WTC11 (cell line): ENCODE measurements around the gene DCST2. TPM values are rescaled to one million over a fixed set of nuclear protein-coding genes. Genes with fewer than 3 reads are reported as not detected.

ENCODE experiments used
- ATAC-seq: fragments of 200-7000 bp; cut with Tn5 transposase; 2 replicates; pipeline ENCODE4 v1.10.0; 2021; ENCODE audit warnings: mild to moderate bottlenecking, moderate library complexity
- CTCF ChIA-PET: fragments of 300-600 bp; sonication (Branson Sonifier 250); formaldehyde crosslinking; loops from one replicate; lab custom pipeline; 2021; ENCODE audit warnings: antibody characterized with exemption; lab: Charles Lee
- POLR2A ChIA-PET: fragments of 350-600 bp; sonication (Branson Sonifier 250); formaldehyde crosslinking; loops from one replicate; lab custom pipeline; 2021; ENCODE audit warnings: antibody characterized with exemption; lab: Charles Lee
- DNase-seq: peaks from one replicate; pipeline ENCODE4 v3.0.0; 2021; ENCODE audit warnings: low spot score
- H3K27ac Mint-ChIP-seq: 2 replicates; pipeline ENCODE4 v1.8.0; 2021; ENCODE audit warnings: mixed read lengths
- H3K27me3 Mint-ChIP-seq: 2 replicates; pipeline ENCODE4 v1.8.0; 2021; ENCODE audit warnings: low read depth, mild to moderate bottlenecking, moderate library complexity, mixed read lengths
- H3K36me3 Mint-ChIP-seq: 2 replicates; pipeline ENCODE4 v1.8.0; 2021; ENCODE audit warnings: mixed read lengths
- H3K4me1 Mint-ChIP-seq: 2 replicates; pipeline ENCODE4 v1.8.0; 2022; ENCODE audit warnings: mixed read lengths
- H3K4me3 Mint-ChIP-seq: 2 replicates; pipeline ENCODE4 v1.8.0; 2021; ENCODE audit warnings: mild to moderate bottlenecking, moderate library complexity, mixed read lengths
- H3K9me3 Mint-ChIP-seq: 2 replicates; pipeline ENCODE4 v1.8.0; 2021; ENCODE audit warnings: mixed read lengths
- ESRRA ChIP-seq: sonication (generic); formaldehyde crosslinking; IDR thresholded peaks from 2 replicates; pipeline ENCODE4 v1.8.1; 2022; ENCODE audit warnings: mild to moderate bottlenecking, missing genetic modification reagents, borderline replicate concordance
- GRHL2 ChIP-seq: fragments of 250-450 bp; sonication (Bioruptor Pico); IDR thresholded peaks from 2 replicates; pipeline ENCODE4 v1.8.0; 2022; ENCODE audit warnings: mild to moderate bottlenecking, moderate library complexity; ENCODE audit not compliant: insufficient replicate concordance, severe bottlenecking
- HMGA2 ChIP-seq: fragments of 250-450 bp; sonication (Bioruptor Pico); IDR thresholded peaks from 2 replicates; pipeline ENCODE4 v1.4.0; 2021; ENCODE audit warnings: mild to moderate bottlenecking, moderate library complexity
- NFATC4 ChIP-seq: fragments of 250-450 bp; sonication (Bioruptor Pico); IDR thresholded peaks from 2 replicates; pipeline ENCODE4 v1.9.0; 2021; ENCODE audit warnings: mild to moderate bottlenecking
- NR3C1 ChIP-seq: sonication (generic); formaldehyde crosslinking; conservative IDR thresholded peaks from 2 replicates; pipeline ENCODE4 v1.8.1; 2023; ENCODE audit warnings: low read depth, mild to moderate bottlenecking, missing genetic modification reagents
- ZNF219 ChIP-seq: sonication (generic); formaldehyde crosslinking; IDR thresholded peaks from 2 replicates; pipeline ENCODE4 v1.8.0; 2023; ENCODE audit warnings: missing genetic modification reagents, mild to moderate bottlenecking, borderline replicate concordance
- ZNF263 ChIP-seq: sonication (generic); formaldehyde crosslinking; IDR thresholded peaks from 2 replicates; pipeline ENCODE4 v1.8.1; 2022; ENCODE audit warnings: low read depth, mild to moderate bottlenecking, moderate library complexity, missing genetic modification reagents
- ZNF317 ChIP-seq: sonication (generic); formaldehyde crosslinking; IDR thresholded peaks from 2 replicates; pipeline ENCODE4 v1.8.1; 2023; ENCODE audit warnings: low read depth, mild to moderate bottlenecking, moderate library complexity, missing genetic modification reagents, borderline replicate concordance
- total RNA-seq: library from RNA; stranded (reverse); gene quantifications from 3 replicates; pipeline ENCODE4 v1.2.3, GENCODE V29; 2021
- TF ChIP-seq, protein P1 (sequence below): sonication (generic); formaldehyde crosslinking; IDR thresholded peaks from 2 replicates; pipeline ENCODE4 v1.8.1; 2023; ENCODE audit warnings: mild to moderate bottlenecking, missing genetic modification reagents
- TF ChIP-seq, protein P2 (sequence below): sonication (generic); formaldehyde crosslinking; IDR thresholded peaks from 2 replicates; pipeline ENCODE4 v1.8.0; 2022; ENCODE audit warnings: missing genetic modification reagents
- TF ChIP-seq, protein P3 (sequence below): fragments of 200-600 bp; IDR thresholded peaks from 2 replicates; pipeline ENCODE4 v1.8.0; 2022; ENCODE audit warnings: antibody characterized with exemption
- TF ChIP-seq, protein P4 (sequence below): sonication (generic); formaldehyde crosslinking; IDR thresholded peaks from 2 replicates; pipeline ENCODE4 v1.8.1; 2023; ENCODE audit warnings: mild to moderate bottlenecking, missing genetic modification reagents
- TF ChIP-seq, protein P5 (sequence below): fragments of 250-450 bp; sonication (Bioruptor Pico); IDR thresholded peaks from 2 replicates; pipeline ENCODE4 v1.9.0; 2021; ENCODE audit warnings: mild to moderate bottlenecking
- TF ChIP-seq, protein P6 (sequence below): sonication (generic); formaldehyde crosslinking; IDR thresholded peaks from 2 replicates; pipeline ENCODE4 v1.8.1; 2022; ENCODE audit warnings: mild to moderate bottlenecking, missing genetic modification reagents, moderate library complexity, borderline replicate concordance

The DCST2 gene
- total RNA-seq, 1 experiment from 2014 or later, result 0.83 TPM

DNA sequence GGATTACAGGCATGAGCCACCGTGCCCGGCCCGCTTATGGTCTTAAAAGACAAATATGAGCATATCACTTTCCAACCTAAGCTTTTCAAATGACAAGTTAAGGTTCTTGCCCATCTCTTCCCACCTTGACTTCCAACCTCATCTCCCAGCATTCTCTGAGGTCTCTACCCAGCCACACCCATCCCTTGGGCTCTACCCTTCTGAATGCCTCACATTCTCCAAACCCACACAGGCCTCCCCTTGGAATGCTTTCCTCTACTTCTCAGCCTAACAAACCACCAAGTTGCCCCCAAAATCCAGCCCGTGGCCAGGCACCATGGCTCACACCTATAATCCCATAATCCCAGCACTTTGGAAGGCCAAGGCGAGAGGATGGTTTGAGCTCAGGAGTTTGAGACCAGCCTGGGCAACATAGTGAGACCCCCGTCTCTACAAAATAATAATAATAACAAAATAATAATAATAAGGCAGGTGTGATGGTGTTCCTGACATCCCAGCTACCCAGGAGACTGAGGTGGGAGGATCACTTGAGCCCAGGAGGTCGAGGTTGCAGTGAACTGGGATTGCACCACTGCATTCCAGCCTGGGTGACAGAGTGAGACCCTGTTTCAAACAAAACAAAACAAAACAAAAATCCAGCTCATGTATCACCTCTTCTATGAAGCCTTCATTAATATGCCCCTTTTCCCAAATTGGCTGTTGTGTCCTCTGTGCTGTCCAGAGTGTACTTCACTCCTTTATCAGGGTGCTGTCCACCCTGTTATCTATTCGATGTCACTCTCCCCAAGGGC, 11.2 kb downstream of the DCST2 start:
- Mint-ChIP-seq H3K36me3 (no peaks in the 10 kb centered on the region), H3K9me3 (no peaks in the 10 kb centered on the region), H3K4me1 (peaks cover 24% of the 10 kb centered on the region), H3K4me3 (no peak overlapping the region), H3K27ac (no peak overlapping the region), H3K27me3 (peaks cover 4% of the 10 kb centered on the region; the same call in 1 of the 2 replicates)
- no peak for TF ChIP-seq GRHL2 (CRISPR knock-in tag)
- TF ChIP-seq, protein P1, sequence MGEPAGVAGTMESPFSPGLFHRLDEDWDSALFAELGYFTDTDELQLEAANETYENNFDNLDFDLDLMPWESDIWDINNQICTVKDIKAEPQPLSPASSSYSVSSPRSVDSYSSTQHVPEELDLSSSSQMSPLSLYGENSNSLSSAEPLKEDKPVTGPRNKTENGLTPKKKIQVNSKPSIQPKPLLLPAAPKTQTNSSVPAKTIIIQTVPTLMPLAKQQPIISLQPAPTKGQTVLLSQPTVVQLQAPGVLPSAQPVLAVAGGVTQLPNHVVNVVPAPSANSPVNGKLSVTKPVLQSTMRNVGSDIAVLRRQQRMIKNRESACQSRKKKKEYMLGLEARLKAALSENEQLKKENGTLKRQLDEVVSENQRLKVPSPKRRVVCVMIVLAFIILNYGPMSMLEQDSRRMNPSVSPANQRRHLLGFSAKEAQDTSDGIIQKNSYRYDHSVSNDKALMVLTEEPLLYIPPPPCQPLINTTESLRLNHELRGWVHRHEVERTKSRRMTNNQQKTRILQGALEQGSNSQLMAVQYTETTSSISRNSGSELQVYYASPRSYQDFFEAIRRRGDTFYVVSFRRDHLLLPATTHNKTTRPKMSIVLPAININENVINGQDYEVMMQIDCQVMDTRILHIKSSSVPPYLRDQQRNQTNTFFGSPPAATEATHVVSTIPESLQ, result no peak
- DNase-seq (no peak), ATAC-seq (no peak)
- CTCF ChIA-PET, result interaction anchor here (0.8 to 3.6 kb wide), 10 partner anchors 23 to 151 kb away, joined by 3 to 17 read pairs (median 5); partner anchors contain the start of genes ADAM15, KRTCAP2, LENEP and SHC1
- POLR2A ChIA-PET, result interaction anchor here (0.7 kb wide), 1 partner anchor 21 kb away, joined by 3 read pairs; no protein-coding TSS in a partner anchor

DNA sequence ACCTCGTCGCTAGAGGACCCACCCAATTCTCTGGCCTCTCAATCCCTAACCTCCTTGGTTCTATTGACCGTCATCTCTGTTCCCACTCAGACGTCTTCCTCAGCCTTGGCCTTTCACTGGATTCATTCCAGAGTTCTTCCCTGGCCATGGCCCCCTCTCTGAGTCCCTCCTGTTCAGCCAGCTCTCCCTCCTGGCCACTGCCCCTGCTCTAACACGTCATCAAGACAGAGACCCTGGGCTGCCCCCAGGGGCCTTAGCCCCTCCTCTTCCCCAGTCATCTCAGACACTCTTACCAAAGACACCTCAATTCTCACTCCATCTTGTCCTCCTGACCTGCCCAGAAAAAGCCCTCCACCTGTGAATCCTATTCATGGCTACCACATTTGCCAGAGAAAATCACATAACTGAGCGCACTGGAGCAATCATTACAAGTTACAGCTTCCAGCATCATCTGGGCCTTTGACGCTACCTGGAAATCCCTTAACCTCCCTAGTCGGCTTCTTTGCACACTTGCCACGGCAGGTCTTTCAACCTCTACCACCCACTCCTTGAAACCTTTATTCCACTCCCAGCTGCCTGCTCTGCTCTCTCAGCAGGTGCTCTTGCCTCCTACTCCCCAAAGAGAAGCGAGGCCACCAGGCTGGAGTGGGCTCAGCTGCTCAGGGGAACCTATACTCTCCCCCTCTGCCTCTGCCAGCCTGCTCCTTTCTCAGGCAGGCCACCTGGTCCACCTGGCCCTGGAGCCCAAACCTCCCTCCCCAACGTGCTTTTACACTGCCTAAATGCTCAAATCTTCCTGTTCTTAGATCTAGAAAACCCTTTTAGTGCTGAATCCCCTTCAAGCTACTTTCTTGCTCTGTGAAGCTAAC, 14.0 kb downstream of the DCST2 start:
- DNase-seq (no peak), ATAC-seq (no peak)
- H3K9me3 Mint-ChIP-seq, result no peaks in the 10 kb centered on the region
- ChIA-PET POLR2A (interaction anchor here (1.6 kb wide), 1 partner anchor 25 kb away, joined by 3 read pairs; no protein-coding TSS in a partner anchor), CTCF (interaction anchor here (1.2 to 4.9 kb wide), 12 partner anchors 13 to 72 kb away, joined by 3 to 49 read pairs (median 10); partner anchors contain the start of genes ADAM15, SHC1 and ZBTB7B)
- H3K27ac Mint-ChIP-seq, result no peak overlapping the region
- H3K4me3 Mint-ChIP-seq, result no peak overlapping the region
- peaks cover 3% of the 10 kb centered on the region; the same call in 1 of the 2 replicates for H3K36me3 Mint-ChIP-seq
- peaks cover 32% of the 10 kb centered on the region for H3K4me1 Mint-ChIP-seq
- no peak for TF ChIP-seq ESRRA (CRISPR knock-in tag)
- no peak for TF ChIP-seq ZNF317 (CRISPR knock-in tag)
- TF ChIP-seq NFATC4 (CRISPR knock-in tag), result no peak
- TF ChIP-seq, protein P2, sequence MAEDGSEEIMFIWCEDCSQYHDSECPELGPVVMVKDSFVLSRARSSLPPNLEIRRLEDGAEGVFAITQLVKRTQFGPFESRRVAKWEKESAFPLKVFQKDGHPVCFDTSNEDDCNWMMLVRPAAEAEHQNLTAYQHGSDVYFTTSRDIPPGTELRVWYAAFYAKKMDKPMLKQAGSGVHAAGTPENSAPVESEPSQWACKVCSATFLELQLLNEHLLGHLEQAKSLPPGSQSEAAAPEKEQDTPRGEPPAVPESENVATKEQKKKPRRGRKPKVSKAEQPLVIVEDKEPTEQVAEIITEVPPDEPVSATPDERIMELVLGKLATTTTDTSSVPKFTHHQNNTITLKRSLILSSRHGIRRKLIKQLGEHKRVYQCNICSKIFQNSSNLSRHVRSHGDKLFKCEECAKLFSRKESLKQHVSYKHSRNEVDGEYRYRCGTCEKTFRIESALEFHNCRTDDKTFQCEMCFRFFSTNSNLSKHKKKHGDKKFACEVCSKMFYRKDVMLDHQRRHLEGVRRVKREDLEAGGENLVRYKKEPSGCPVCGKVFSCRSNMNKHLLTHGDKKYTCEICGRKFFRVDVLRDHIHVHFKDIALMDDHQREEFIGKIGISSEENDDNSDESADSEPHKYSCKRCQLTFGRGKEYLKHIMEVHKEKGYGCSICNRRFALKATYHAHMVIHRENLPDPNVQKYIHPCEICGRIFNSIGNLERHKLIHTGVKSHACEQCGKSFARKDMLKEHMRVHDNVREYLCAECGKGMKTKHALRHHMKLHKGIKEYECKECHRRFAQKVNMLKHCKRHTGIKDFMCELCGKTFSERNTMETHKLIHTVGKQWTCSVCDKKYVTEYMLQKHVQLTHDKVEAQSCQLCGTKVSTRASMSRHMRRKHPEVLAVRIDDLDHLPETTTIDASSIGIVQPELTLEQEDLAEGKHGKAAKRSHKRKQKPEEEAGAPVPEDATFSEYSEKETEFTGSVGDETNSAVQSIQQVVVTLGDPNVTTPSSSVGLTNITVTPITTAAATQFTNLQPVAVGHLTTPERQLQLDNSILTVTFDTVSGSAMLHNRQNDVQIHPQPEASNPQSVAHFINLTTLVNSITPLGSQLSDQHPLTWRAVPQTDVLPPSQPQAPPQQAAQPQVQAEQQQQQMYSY, result no peak
- TF ChIP-seq, protein P3, sequence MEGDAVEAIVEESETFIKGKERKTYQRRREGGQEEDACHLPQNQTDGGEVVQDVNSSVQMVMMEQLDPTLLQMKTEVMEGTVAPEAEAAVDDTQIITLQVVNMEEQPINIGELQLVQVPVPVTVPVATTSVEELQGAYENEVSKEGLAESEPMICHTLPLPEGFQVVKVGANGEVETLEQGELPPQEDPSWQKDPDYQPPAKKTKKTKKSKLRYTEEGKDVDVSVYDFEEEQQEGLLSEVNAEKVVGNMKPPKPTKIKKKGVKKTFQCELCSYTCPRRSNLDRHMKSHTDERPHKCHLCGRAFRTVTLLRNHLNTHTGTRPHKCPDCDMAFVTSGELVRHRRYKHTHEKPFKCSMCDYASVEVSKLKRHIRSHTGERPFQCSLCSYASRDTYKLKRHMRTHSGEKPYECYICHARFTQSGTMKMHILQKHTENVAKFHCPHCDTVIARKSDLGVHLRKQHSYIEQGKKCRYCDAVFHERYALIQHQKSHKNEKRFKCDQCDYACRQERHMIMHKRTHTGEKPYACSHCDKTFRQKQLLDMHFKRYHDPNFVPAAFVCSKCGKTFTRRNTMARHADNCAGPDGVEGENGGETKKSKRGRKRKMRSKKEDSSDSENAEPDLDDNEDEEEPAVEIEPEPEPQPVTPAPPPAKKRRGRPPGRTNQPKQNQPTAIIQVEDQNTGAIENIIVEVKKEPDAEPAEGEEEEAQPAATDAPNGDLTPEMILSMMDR, result no peak
- TF ChIP-seq, protein P4, sequence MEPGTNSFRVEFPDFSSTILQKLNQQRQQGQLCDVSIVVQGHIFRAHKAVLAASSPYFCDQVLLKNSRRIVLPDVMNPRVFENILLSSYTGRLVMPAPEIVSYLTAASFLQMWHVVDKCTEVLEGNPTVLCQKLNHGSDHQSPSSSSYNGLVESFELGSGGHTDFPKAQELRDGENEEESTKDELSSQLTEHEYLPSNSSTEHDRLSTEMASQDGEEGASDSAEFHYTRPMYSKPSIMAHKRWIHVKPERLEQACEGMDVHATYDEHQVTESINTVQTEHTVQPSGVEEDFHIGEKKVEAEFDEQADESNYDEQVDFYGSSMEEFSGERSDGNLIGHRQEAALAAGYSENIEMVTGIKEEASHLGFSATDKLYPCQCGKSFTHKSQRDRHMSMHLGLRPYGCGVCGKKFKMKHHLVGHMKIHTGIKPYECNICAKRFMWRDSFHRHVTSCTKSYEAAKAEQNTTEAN (CRISPR knock-in tag), result no peak
- TF ChIP-seq HMGA2 (CRISPR knock-in tag), result no peak
- TF ChIP-seq, protein P5, sequence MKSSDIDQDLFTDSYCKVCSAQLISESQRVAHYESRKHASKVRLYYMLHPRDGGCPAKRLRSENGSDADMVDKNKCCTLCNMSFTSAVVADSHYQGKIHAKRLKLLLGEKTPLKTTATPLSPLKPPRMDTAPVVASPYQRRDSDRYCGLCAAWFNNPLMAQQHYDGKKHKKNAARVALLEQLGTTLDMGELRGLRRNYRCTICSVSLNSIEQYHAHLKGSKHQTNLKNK (CRISPR knock-in tag), result no peak
- TF ChIP-seq, protein P6, sequence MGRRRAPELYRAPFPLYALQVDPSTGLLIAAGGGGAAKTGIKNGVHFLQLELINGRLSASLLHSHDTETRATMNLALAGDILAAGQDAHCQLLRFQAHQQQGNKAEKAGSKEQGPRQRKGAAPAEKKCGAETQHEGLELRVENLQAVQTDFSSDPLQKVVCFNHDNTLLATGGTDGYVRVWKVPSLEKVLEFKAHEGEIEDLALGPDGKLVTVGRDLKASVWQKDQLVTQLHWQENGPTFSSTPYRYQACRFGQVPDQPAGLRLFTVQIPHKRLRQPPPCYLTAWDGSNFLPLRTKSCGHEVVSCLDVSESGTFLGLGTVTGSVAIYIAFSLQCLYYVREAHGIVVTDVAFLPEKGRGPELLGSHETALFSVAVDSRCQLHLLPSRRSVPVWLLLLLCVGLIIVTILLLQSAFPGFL (CRISPR knock-in tag), result no peak
- TF ChIP-seq NR3C1 (CRISPR knock-in tag), result no peak
- no peak for TF ChIP-seq ZNF263
- no peak for TF ChIP-seq ZNF219 (CRISPR knock-in tag)
- peaks cover 4% of the 10 kb centered on the region; the same call in 1 of the 2 replicates for H3K27me3 Mint-ChIP-seq
